Hepatocyte (in vitro differentiated cells): ENCODE measurements around the gene DEPDC5. TPM values are rescaled to one million over a fixed set of nuclear protein-coding genes. Genes with fewer than 3 reads are reported as not detected.

Experiments
- DNase-seq: peaks from one replicate; pipeline ENCODE4 v3.0.0-alpha.2; 2016; ENCODE audit warnings: low spot score
- H2AFZ ChIP-seq: fragments of 200-600 bp; sonication (generic); 2 replicates; pipeline ENCODE4 v1.6.0; 2016; ENCODE audit warnings: antibody characterized with exemption, mild to moderate bottlenecking
- H3K27ac ChIP-seq: fragments of 200-600 bp; sonication (generic); 2 replicates; pipeline ENCODE4 v1.5.1; 2016; ENCODE audit warnings: mild to moderate bottlenecking
- H3K27me3 ChIP-seq: fragments of 200-600 bp; sonication (generic); 2 replicates; pipeline ENCODE4 v1.6.1; 2016
- H3K36me3 ChIP-seq: fragments of 200-600 bp; sonication (generic); replicated peaks from 2 replicates; pipeline ENCODE4 v1.5.1; 2016; ENCODE audit warnings: low read depth; ENCODE audit not compliant: insufficient read depth
- H3K4me1 ChIP-seq: fragments of 200-600 bp; sonication (generic); 2 replicates; pipeline ENCODE4 v1.5.1; 2016; ENCODE audit warnings: mild to moderate bottlenecking, moderate library complexity; ENCODE audit not compliant: insufficient read depth
- H3K4me2 ChIP-seq: fragments of 200-600 bp; sonication (generic); 2 replicates; pipeline ENCODE4 v1.6.0; 2016
- H3K4me3 ChIP-seq: fragments of 200-600 bp; sonication (generic); 2 replicates; pipeline ENCODE4 v1.5.1; 2016; ENCODE audit warnings: mild to moderate bottlenecking
- H3K79me2 ChIP-seq: fragments of 200-600 bp; sonication (generic); 2 replicates; pipeline ENCODE4 v1.6.0; 2017; ENCODE audit warnings: mild to moderate bottlenecking
- H3K9me2 ChIP-seq: fragments of 200-600 bp; sonication (generic); replicated peaks from 2 replicates; pipeline ENCODE4 v1.6.0; 2017; ENCODE audit warnings: mild to moderate bottlenecking; ENCODE audit not compliant: insufficient read depth
- H3K9me3 ChIP-seq: fragments of 200-600 bp; sonication (generic); 2 replicates; pipeline ENCODE4 v1.5.1; 2016; ENCODE audit warnings: low read depth, mild to moderate bottlenecking
- H4K20me1 ChIP-seq: fragments of 200-600 bp; sonication (generic); 2 replicates; pipeline ENCODE4 v1.6.0; 2016; ENCODE audit warnings: mild to moderate bottlenecking; ENCODE audit not compliant: insufficient read depth, poor library complexity, severe bottlenecking
- CTCF ChIP-seq: fragments of 200-600 bp; sonication (generic); IDR thresholded peaks from 2 replicates; pipeline ENCODE4 v1.5.1; 2016; ENCODE audit warnings: antibody characterized with exemption, mild to moderate bottlenecking; ENCODE audit not compliant: poor library complexity
- EZH2 ChIP-seq: fragments of 200-600 bp; sonication (generic); IDR thresholded peaks from 2 replicates; pipeline ENCODE4 v1.6.1; 2016; ENCODE audit warnings: antibody characterized with exemption, mild to moderate bottlenecking, borderline replicate concordance
- EZH2phosphoT487 ChIP-seq: fragments of 200-600 bp; sonication (generic); IDR thresholded peaks from one replicate; pipeline ENCODE4 v1.6.1; 2018; ENCODE audit warnings: antibody characterized with exemption, mild to moderate bottlenecking, low read depth, moderate library complexity; ENCODE audit not compliant: unreplicated experiment, severe bottlenecking
- WGBS: methylation state at CpG from one replicate; pipeline ENCODE4 v1.1.6; 2016; ENCODE audit warnings: low lambda C conversion rate; ENCODE audit errors: missing lambda C conversion rate; 5-methylcytosine and 5-hydroxymethylcytosine counted together
- polyA plus RNA-seq: library from polyadenylated mRNA; unstranded; fragments of >200 nt; fragmentation: Nextera tagmentation; extraction: Ambion mirVana; gene quantifications from 2 replicates; pipeline ENCODE4 v1.2.1, GENCODE V29; 2016
- total RNA-seq: library from RNA; depleted of rRNA; stranded (reverse); fragments of >200 nt; gene quantifications from 2 replicates; pipeline ENCODE4 v1.2.3, GENCODE V29; 2014

Gene DEPDC5
- total and polyA plus RNA-seq, 2 experiments from 2014 or later: 12.9 to 14.5 TPM

GRCh38 chr22:31945971-31946680, 192.3 kb downstream of the DEPDC5 start:
- H3K4me1 ChIP-seq: peaks cover 11% of the 10 kb centered on the region
- DNase-seq: peak; percentile 38
- H2AFZ ChIP-seq: no peak overlapping the region
- H3K36me3 ChIP-seq: no peaks in the 10 kb centered on the region
- H3K9me2 ChIP-seq: no peaks in the 10 kb centered on the region
- 20% methylated on average over 8 of the region's 8 CpGs for WGBS
- TF ChIP-seq EZH2: no peak
- no peak for TF ChIP-seq CTCF
- no peak for TF ChIP-seq EZH2phosphoT487
- peaks cover 17% of the 10 kb centered on the region for H4K20me1 ChIP-seq
- H3K4me2 ChIP-seq: peak overlapping the region; percentile 89
- no peaks in the 10 kb centered on the region for H3K27me3 ChIP-seq
- peak overlapping the region; percentile 99 for H3K27ac ChIP-seq
- H3K79me2 ChIP-seq: peaks cover 64% of the 10 kb centered on the region
- H3K9me3 ChIP-seq: no peaks in the 10 kb centered on the region
- H3K4me3 ChIP-seq: peak overlapping the region; percentile 98

GRCh38 chr22:31947296-31947695, 193.5 kb downstream of the DEPDC5 start:
- Histone ChIP-seq H4K20me1 (peaks cover 27% of the 10 kb centered on the region), H3K4me3 (no peak overlapping the region), H3K27ac (no peak overlapping the region), H3K9me2 (no peaks in the 10 kb centered on the region), H3K9me3 (no peaks in the 10 kb centered on the region), H3K79me2 (peaks cover 76% of the 10 kb centered on the region), H3K27me3 (no peaks in the 10 kb centered on the region), H3K4me2 (peak overlapping the region; percentile 89), H3K36me3 (no peaks in the 10 kb centered on the region), H3K4me1 (peaks cover 11% of the 10 kb centered on the region), H2AFZ (no peak overlapping the region)
- DNase-seq: no peak
- 49% methylated on average over 2 of the region's 2 CpGs for WGBS
- TF ChIP-seq EZH2 (no peak), CTCF (peak; percentile 54)

- no peak overlapping the region for H3K4me2 ChIP-seq
- no peaks in the 10 kb centered on the region for H3K9me3 ChIP-seq
- 92% methylated on average over 8 of the region's 8 CpGs for WGBS
- TF ChIP-seq EZH2phosphoT487 (no peak), EZH2 (no peak), CTCF (no peak)
- H4K20me1 ChIP-seq: peaks cover 33% of the 10 kb centered on the region
- peaks cover 81% of the 10 kb centered on the region for H3K79me2 ChIP-seq
- DNase-seq: no peak
- H3K4me3 ChIP-seq: no peak overlapping the region
- peaks cover 14% of the 10 kb centered on the region for H3K4me1 ChIP-seq
- H3K27ac ChIP-seq: no peak overlapping the region
- H3K27me3 ChIP-seq: no peaks in the 10 kb centered on the region
- H3K9me2 ChIP-seq: no peaks in the 10 kb centered on the region
- no peak overlapping the region for H2AFZ ChIP-seq
- no peaks in the 10 kb centered on the region for H3K36me3 ChIP-seq
These were observed 194.2 kb downstream of the DEPDC5 start for GRCh38 chr22:31948002-31948401.
